GM06990 (cell line): ENCODE measurements around the gene OPRD1.

ENCODE experiments used
- DNase-seq: peaks from one replicate; pipeline ENCODE4 v3.0.0-alpha.2; 2011; ENCODE audit not compliant: insufficient read length; ENCODE audit errors: extremely low read depth
- H3K27me3 ChIP-seq: replicated peaks from 2 replicates; pipeline ENCODE4 v1.6.0; 2011; ENCODE audit warnings: low read length; ENCODE audit not compliant: control insufficient read depth, insufficient read depth
- H3K36me3 ChIP-seq: 2 replicates; pipeline ENCODE4 v1.5.1; 2011; ENCODE audit warnings: low read length; ENCODE audit not compliant: control insufficient read depth, insufficient read depth
- H3K4me3 ChIP-seq: replicated peaks from 2 replicates; pipeline ENCODE4 v1.5.1; 2011; ENCODE audit warnings: low read depth, mild to moderate bottlenecking, control low read depth, low read length
- CTCF ChIP-seq: IDR thresholded peaks from 2 replicates; pipeline ENCODE4 v1.5.1; 2011; ENCODE audit warnings: low read length, control low read depth, mild to moderate bottlenecking, inconsistent platforms; ENCODE audit not compliant: insufficient read depth, poor library complexity, severe bottlenecking

OPRD1 gene

DNA sequence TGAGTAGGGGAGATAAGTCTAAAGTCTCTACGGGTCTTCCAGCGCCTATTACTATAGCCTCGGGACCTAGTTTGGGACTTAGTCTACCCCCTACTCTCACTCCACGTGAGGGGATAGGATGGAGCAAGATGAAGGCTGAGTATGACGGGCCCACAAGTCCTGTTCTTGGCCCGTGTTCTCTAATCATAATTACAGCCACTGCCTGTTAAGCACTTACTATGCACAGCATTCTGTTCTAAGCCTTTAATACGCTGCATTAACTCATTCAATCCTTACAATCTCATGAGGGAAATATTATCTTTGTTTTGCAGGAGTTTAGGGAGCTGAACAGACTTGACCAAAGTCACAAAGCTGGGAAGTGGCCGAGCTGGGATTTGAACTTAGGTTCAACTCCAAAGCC, 78.5 kb downstream of the OPRD1 start:
- H3K27me3 ChIP-seq, result no peaks in the 10 kb centered on the region
- no peaks in the 10 kb centered on the region; the same call in 1 of the 2 replicates for H3K36me3 ChIP-seq
- no peak for TF ChIP-seq CTCF
- DNase-seq, result no peak
- no peak overlapping the region for H3K4me3 ChIP-seq

DNA sequence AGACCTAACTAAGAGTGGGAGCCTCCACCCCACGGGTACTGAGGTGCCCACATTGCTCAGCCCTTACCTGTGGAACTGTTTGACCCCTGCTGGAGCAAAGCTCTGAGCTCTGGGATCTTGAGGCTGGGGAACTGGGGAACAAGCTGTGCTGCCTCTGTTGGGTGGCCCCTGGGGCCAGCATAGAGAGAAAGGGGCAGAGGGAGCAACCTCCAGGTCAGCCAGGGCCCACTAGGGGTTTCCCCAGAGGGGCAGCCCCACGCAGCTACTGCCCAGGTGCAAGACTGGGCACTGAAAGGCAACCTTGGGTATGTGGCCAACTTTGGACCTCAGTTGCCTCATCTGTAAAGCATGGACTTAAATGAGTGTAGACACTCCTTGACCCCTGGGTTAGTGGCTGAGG, 78.9 kb downstream of the OPRD1 start:
- Histone ChIP-seq H3K27me3 (no peaks in the 10 kb centered on the region), H3K36me3 (no peaks in the 10 kb centered on the region; the same call in 1 of the 2 replicates), H3K4me3 (no peak overlapping the region)
- no peak for DNase-seq
- no peak for TF ChIP-seq CTCF

GRCh38 chr1:28891256-28891655, 79.3 kb downstream of the OPRD1 start:
- Histone ChIP-seq H3K36me3 (no peaks in the 10 kb centered on the region; the same call in 1 of the 2 replicates), H3K4me3 (no peak overlapping the region), H3K27me3 (no peaks in the 10 kb centered on the region)
- DNase-seq, result no peak
- no peak for TF ChIP-seq CTCF

- no peaks in the 10 kb centered on the region for H3K27me3 ChIP-seq
- H3K36me3 ChIP-seq, result no peaks in the 10 kb centered on the region; the same call in 1 of the 2 replicates
- TF ChIP-seq CTCF, result peak; percentile 52
- no peak overlapping the region for H3K4me3 ChIP-seq
- DNase-seq, result no peak
These were observed 81.6 kb downstream of the OPRD1 start for GRCh38 chr1:28893403-28894102.

DNA sequence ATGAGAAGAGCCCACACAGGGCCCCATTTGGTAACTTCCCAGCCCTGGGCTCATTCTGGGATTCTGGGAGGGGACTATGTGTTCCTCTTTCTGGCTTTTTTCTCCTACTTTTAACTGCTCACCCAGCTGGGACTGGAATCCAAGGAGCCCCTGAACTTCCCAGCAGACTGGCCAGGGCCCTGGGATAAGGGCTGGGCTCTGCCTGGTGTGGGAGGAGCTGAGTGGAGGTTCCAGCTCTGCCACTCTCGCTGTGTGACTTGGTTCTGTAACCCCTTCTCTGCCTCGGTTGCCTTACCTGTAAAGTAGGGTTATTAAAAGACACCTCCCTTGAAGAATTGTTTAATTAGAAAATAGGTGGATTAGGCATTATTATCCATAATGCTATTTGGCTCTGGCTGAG, 82.8 kb downstream of the OPRD1 start:
- DNase-seq, result no peak
- H3K36me3 ChIP-seq, result no peaks in the 10 kb centered on the region; the same call in 1 of the 2 replicates
- no peak overlapping the region for H3K4me3 ChIP-seq
- no peaks in the 10 kb centered on the region for H3K27me3 ChIP-seq
- no peak for TF ChIP-seq CTCF
